Natural killer cell (primary cell): ENCODE measurements around the gene KYNU. TPM values are rescaled to one million over a fixed set of nuclear protein-coding genes. Genes with fewer than 3 reads are reported as not detected.

Source experiments
- ATAC-seq, 3 donors: fragments of 150-1000 bp in 2 of 3; fragments of 200-7000 bp in 1 of 3; cut with Tn5 transposase; 1 replicate in 1 of 3; 2 replicates in 2 of 3; pipeline ENCODE4 v1.10.0; 2021; ENCODE audit warnings: mild to moderate bottlenecking in 2 of 3, moderate library complexity in 2 of 3
- DNase-seq, 2 donors: peaks; one replicate each; pipeline versions ENCODE4 v3.0.0 to v3.0.0-alpha.2; 2013 to 2021; ENCODE audit warnings: mixed read lengths in 1 of 2
- H3K27ac ChIP-seq: one replicate; pipeline ENCODE4 v1.5.1; 2013; ENCODE audit warnings: mild to moderate bottlenecking, low read length
- H3K27me3 ChIP-seq: one replicate; pipeline ENCODE4 v1.6.1; 2013; ENCODE audit warnings: low read length; ENCODE audit not compliant: control insufficient read depth, insufficient read depth
- H3K36me3 ChIP-seq: one replicate; pipeline ENCODE4 v1.6.1; 2013; ENCODE audit warnings: low read length; ENCODE audit not compliant: control insufficient read depth, insufficient read depth
- H3K4me1 ChIP-seq: one replicate; pipeline ENCODE4 v1.6.1; 2013; ENCODE audit warnings: low read length; ENCODE audit not compliant: control insufficient read depth, insufficient read depth
- H3K4me3 ChIP-seq: one replicate; pipeline ENCODE4 v1.5.1; 2013; ENCODE audit warnings: low read length
- H3K9me3 ChIP-seq: one replicate; pipeline ENCODE4 v1.6.1; 2013; ENCODE audit warnings: low read length; ENCODE audit not compliant: control insufficient read depth, insufficient read depth
- H3K27ac Mint-ChIP-seq, 2 donors: one replicate each; pipeline ENCODE4 v1.8.0; 2022; ENCODE audit warnings: mild to moderate bottlenecking in 2 of 2, mixed read lengths in 2 of 2, moderate library complexity in 1 of 2
- H3K27me3 Mint-ChIP-seq, 2 donors: one replicate each; pipeline ENCODE4 v1.8.0; 2022; ENCODE audit warnings: low read depth in 2 of 2, mixed read lengths in 2 of 2
- H3K36me3 Mint-ChIP-seq: one replicate; pipeline ENCODE4 v1.8.0; 2022; ENCODE audit warnings: mixed read lengths
- H3K4me1 Mint-ChIP-seq, 2 donors: one replicate each; pipeline ENCODE4 v1.8.0; 2022; ENCODE audit warnings: mixed read lengths in 2 of 2
- H3K4me3 Mint-ChIP-seq: one replicate; pipeline ENCODE4 v1.8.0; 2022; ENCODE audit warnings: mild to moderate bottlenecking, moderate library complexity, mixed read lengths
- H3K9me3 Mint-ChIP-seq, 2 donors: one replicate each; pipeline ENCODE4 v1.8.0; 2022; ENCODE audit warnings: mixed read lengths in 2 of 2
- CTCF ChIP-seq: fragments of 200-600 bp; IDR thresholded peaks from one replicate; pipeline ENCODE4 v1.8.0; 2022; ENCODE audit warnings: antibody characterized with exemption
- whole genome bisulfite sequencing: methylation state at CpG from one replicate; pipeline ENCODE4 v1.1.7; 2013; ENCODE audit warnings: missing lambda C conversion rate; ENCODE audit not compliant: insufficient coverage; 5-methylcytosine and 5-hydroxymethylcytosine counted together
- intact Hi-C: fragments of 100-400 bp; cut with micrococcal nuclease; formaldehyde crosslinking; loops from one replicate; pipeline ENCODE4 v1.14.2; 2022
- total RNA-seq, 4 donors: library from RNA; stranded (reverse); fragments of 120-200 nt in 1 of 4; gene quantifications; one replicate each; pipeline versions ENCODE4 v1.2.3 to v1.2.4, GENCODE V29; 2013 to 2022

The KYNU gene
- total RNA-seq, 3 donors from 2014 or later (not counting 1 experiment from before 2014, with no cell fraction given) = 0.82 to 3.6 (median 3.3) TPM

- Mint-ChIP-seq H3K4me3 (no peak overlapping the region), H3K27ac (no peak overlapping the region), H3K36me3 (no peaks in the 10 kb centered on the region), H3K9me3 (peaks cover 2 to 6% of the 10 kb centered on the region in 2 donors), H3K4me1 (no peaks in the 10 kb centered on the region), H3K27me3 (no peaks in the 10 kb centered on the region)
- no peaks in the 10 kb centered on the region for H3K27me3 ChIP-seq
- no peaks in the 10 kb centered on the region for H3K36me3 ChIP-seq
- no peak for ATAC-seq
- H3K4me1 ChIP-seq = no peaks in the 10 kb centered on the region
- no peak overlapping the region for H3K27ac ChIP-seq
- intact Hi-C loops = no loop called here
- no peak for TF ChIP-seq CTCF
- no peaks in the 10 kb centered on the region for H3K9me3 ChIP-seq
- DNase-seq = no peak
- H3K4me3 ChIP-seq = no peak overlapping the region
Measured at GRCh38 chr2:142883526-142883925, 6.1 kb downstream of the KYNU start.

- Mint-ChIP-seq H3K4me1 (no peaks in the 10 kb centered on the region), H3K27me3 (no peaks in the 10 kb centered on the region), H3K27ac (no peak overlapping the region), H3K36me3 (no peaks in the 10 kb centered on the region), H3K9me3 (peaks cover 2 to 6% of the 10 kb centered on the region in 2 donors), H3K4me3 (no peak overlapping the region)
- DNase-seq (no peak), ATAC-seq (no peak)
- no peaks in the 10 kb centered on the region for H3K27me3 ChIP-seq
- H3K4me1 ChIP-seq = no peaks in the 10 kb centered on the region
- intact Hi-C loops = no loop called here
- no peak overlapping the region for H3K4me3 ChIP-seq
- H3K27ac ChIP-seq = no peak overlapping the region
- H3K36me3 ChIP-seq = no peaks in the 10 kb centered on the region
- H3K9me3 ChIP-seq = no peaks in the 10 kb centered on the region
- TF ChIP-seq CTCF = no peak
Measured at GRCh38 chr2:142885543-142885942, 8.1 kb downstream of the KYNU start.

- Mint-ChIP-seq H3K9me3 (no peaks in the 10 kb centered on the region), H3K4me3 (no peak overlapping the region), H3K27ac (no peak overlapping the region), H3K27me3 (no peaks in the 10 kb centered on the region), H3K4me1 (peaks cover 0 to under 1% of the 10 kb centered on the region in 2 donors), H3K36me3 (no peaks in the 10 kb centered on the region)
- no peaks in the 10 kb centered on the region for H3K36me3 ChIP-seq
- TF ChIP-seq CTCF = no peak
- DNase-seq = no peak
- intact Hi-C loops = no loop called here
- H3K4me3 ChIP-seq = no peak overlapping the region
- no peak for ATAC-seq
- no peaks in the 10 kb centered on the region for H3K27me3 ChIP-seq
- no peak overlapping the region for H3K27ac ChIP-seq
- H3K4me1 ChIP-seq = no peaks in the 10 kb centered on the region
- 78% methylated on average over 2 of the region's 2 CpGs for WGBS
- H3K9me3 ChIP-seq = no peaks in the 10 kb centered on the region
Measured at GRCh38 chr2:142892715-142893114, 15.3 kb downstream of the KYNU start.

GRCh38 chr2:142893241-142893640 lies 15.8 kb downstream of the KYNU start:
- no peak overlapping the region for H3K27ac ChIP-seq

More at GRCh38 chr2:142893241-142893640, 15.8 kb downstream of the KYNU start:
- Histone ChIP-seq H3K27me3 (no peaks in the 10 kb centered on the region), H3K4me3 (no peak overlapping the region), H3K9me3 (no peaks in the 10 kb centered on the region), H3K4me1 (no peaks in the 10 kb centered on the region), H3K36me3 (no peaks in the 10 kb centered on the region)
- WGBS = 75% methylated on average over 2 of the region's 2 CpGs
- intact Hi-C loops = no loop called here
- Mint-ChIP-seq H3K4me3 (no peak overlapping the region), H3K27ac (no peak overlapping the region), H3K27me3 (no peaks in the 10 kb centered on the region), H3K36me3 (no peaks in the 10 kb centered on the region), H3K9me3 (no peaks in the 10 kb centered on the region), H3K4me1 (peaks cover 0 to 4% of the 10 kb centered on the region in 2 donors)
- no peak for TF ChIP-seq CTCF
- DNase-seq = no peak
- ATAC-seq = no peak
